Fibroblast of pulmonary artery (primary cell): ENCODE measurements around the gene NTM.

ENCODE experiments used
- DNase-seq: peaks from one replicate; pipeline ENCODE4 v3.0.0-alpha.2; 2010; ENCODE audit warnings: low read depth
- H3K4me3 ChIP-seq: replicated peaks from 2 replicates; pipeline ENCODE4 v1.5.1; 2011; ENCODE audit warnings: low read depth, mild to moderate bottlenecking, control low read depth, low read length, moderate library complexity
- CTCF ChIP-seq: IDR thresholded peaks from 2 replicates; pipeline ENCODE4 v1.5.1; 2011; ENCODE audit warnings: mild to moderate bottlenecking, control low read depth, low read length, inconsistent platforms; ENCODE audit errors: missing control alignments

Gene NTM

GRCh38 chr11:131870305-131870704 is 499.9 kb downstream of the NTM start:
- TF ChIP-seq CTCF = no peak
- no peak for DNase-seq
- no peak overlapping the region for H3K4me3 ChIP-seq

- no peak for TF ChIP-seq CTCF
- DNase-seq = no peak
- no peak overlapping the region for H3K4me3 ChIP-seq
These were observed 500.6 kb downstream of the NTM start for GRCh38 chr11:131871006-131871405.

GRCh38 chr11:131874070-131874469 is 503.7 kb downstream of the NTM start:
- DNase-seq = no peak
- no peak for TF ChIP-seq CTCF

GRCh38 chr11:131875611-131876010 is 505.2 kb downstream of the NTM start:
- DNase-seq = peak; percentile 62
- H3K4me3 ChIP-seq = no peak overlapping the region
- no peak for TF ChIP-seq CTCF

More at GRCh38 chr11:131874070-131874469, 503.7 kb downstream of the NTM start:
- no peak overlapping the region for H3K4me3 ChIP-seq

- no peak for TF ChIP-seq CTCF
- H3K4me3 ChIP-seq = no peak overlapping the region
- DNase-seq = no peak
These were observed 507.0 kb downstream of the NTM start for GRCh38 chr11:131877246-131877942.

- TF ChIP-seq CTCF = no peak
- DNase-seq = no peak
- H3K4me3 ChIP-seq = no peak overlapping the region
These were observed 509.9 kb downstream of the NTM start for GRCh38 chr11:131880316-131880715.

GRCh38 chr11:131880976-131881375 is 510.6 kb downstream of the NTM start:
- no peak for DNase-seq
- no peak for TF ChIP-seq CTCF
- H3K4me3 ChIP-seq = no peak overlapping the region
